Neuronal stem cell (in vitro differentiated cells): ENCODE data around the gene RBPJ.

ENCODE experiments used
- DNase-seq: peaks from one replicate; pipeline ENCODE4 v3.0.0-alpha.2; 2013; ENCODE audit warnings: low spot score
- H2AFZ ChIP-seq: one replicate; pipeline ENCODE4 v1.6.1; 2013; ENCODE audit warnings: mild to moderate bottlenecking, low read length, inconsistent platforms
- H2AK5ac ChIP-seq: 2 replicates; pipeline ENCODE4 v1.6.1; 2013; ENCODE audit warnings: low read depth, mild to moderate bottlenecking, inconsistent platforms, low read length, moderate library complexity, mixed read lengths
- H2BK120ac ChIP-seq: 2 replicates; pipeline ENCODE4 v1.6.1; 2013; ENCODE audit warnings: low read depth, mild to moderate bottlenecking, inconsistent platforms, low read length, moderate library complexity, mixed read lengths
- H2BK12ac ChIP-seq: one replicate; pipeline ENCODE4 v1.6.1; 2013; ENCODE audit warnings: low read length, inconsistent platforms
- H2BK15ac ChIP-seq: 2 replicates; pipeline ENCODE4 v1.6.1; 2013; ENCODE audit warnings: mild to moderate bottlenecking, low read length, inconsistent platforms, mixed read lengths
- H2BK5ac ChIP-seq: one replicate; pipeline ENCODE4 v1.6.1; 2013; ENCODE audit warnings: inconsistent platforms, mild to moderate bottlenecking, low read length, moderate library complexity
- H3K14ac ChIP-seq: one replicate; pipeline ENCODE4 v1.6.1; 2013; ENCODE audit warnings: low read length, inconsistent platforms
- H3K18ac ChIP-seq: 2 replicates; pipeline ENCODE4 v1.6.1; 2013; ENCODE audit warnings: low read length, inconsistent platforms
- H3K23ac ChIP-seq: 2 replicates; pipeline ENCODE4 v1.6.1; 2013; ENCODE audit warnings: low read depth, mild to moderate bottlenecking, mixed read lengths, low read length, inconsistent platforms; ENCODE audit not compliant: poor library complexity
- H3K27ac ChIP-seq: replicated peaks from 3 replicates; pipeline ENCODE4 v1.5.1; 2013; ENCODE audit warnings: low read length, inconsistent platforms
- H3K27me3 ChIP-seq, 3 experiments: 2 replicates each; pipeline ENCODE4 v1.6.1; 2013; ENCODE audit warnings: low read length in 3 of 3, mild to moderate bottlenecking in 2 of 3, inconsistent platforms in 1 of 3, low read depth in 1 of 3, mixed read lengths in 1 of 3, moderate library complexity in 1 of 3; ENCODE audit not compliant: control insufficient read depth in 3 of 3, insufficient read depth in 3 of 3
- H3K36me3 ChIP-seq, 2 donors: replicated peaks in 1 of 2; 2 replicates each; pipeline ENCODE4 v1.6.1; 2013; ENCODE audit warnings: low read length in 2 of 2; ENCODE audit not compliant: control insufficient read depth in 2 of 2, insufficient read depth in 2 of 2
- H3K4ac ChIP-seq: 2 replicates; pipeline ENCODE4 v1.6.1; 2013; ENCODE audit warnings: inconsistent platforms, mild to moderate bottlenecking, low read length, moderate library complexity
- H3K4me1 ChIP-seq, 2 donors: 1 replicate in 1 of 2; 2 replicates in 1 of 2; pipeline ENCODE4 v1.6.1; 2013; ENCODE audit warnings: low read length in 2 of 2, low read depth in 1 of 2; ENCODE audit not compliant: control insufficient read depth in 2 of 2, insufficient read depth in 1 of 2
- H3K4me2 ChIP-seq: one replicate; pipeline ENCODE4 v1.6.1; 2013; ENCODE audit warnings: mild to moderate bottlenecking, low read length, inconsistent platforms; ENCODE audit not compliant: insufficient read depth, poor library complexity, severe bottlenecking
- H3K4me3 ChIP-seq, 2 donors: 2 replicates each; pipeline ENCODE4 v1.5.1; 2013; ENCODE audit warnings: low read length in 2 of 2, mild to moderate bottlenecking in 2 of 2, inconsistent platforms in 1 of 2, moderate library complexity in 1 of 2
- H3K79me1 ChIP-seq: one replicate; pipeline ENCODE4 v1.6.1; 2013; ENCODE audit warnings: low read depth, mild to moderate bottlenecking, inconsistent platforms, low read length, moderate library complexity
- H3K9ac ChIP-seq: one replicate; pipeline ENCODE4 v1.6.1; 2013; ENCODE audit warnings: mild to moderate bottlenecking, low read depth, low read length, inconsistent platforms; ENCODE audit not compliant: poor library complexity
- H3K9me3 ChIP-seq, 2 donors: replicated peaks in 1 of 2; 2 replicates each; pipeline versions ENCODE3 to v1.6.1; 2013; ENCODE audit warnings: low read length in 2 of 2, mild to moderate bottlenecking in 2 of 2, inconsistent platforms in 1 of 2, low read depth in 1 of 2, mixed read lengths in 1 of 2, moderate library complexity in 1 of 2; ENCODE audit not compliant: control insufficient read depth in 2 of 2, insufficient read depth in 1 of 2
- H4K8ac ChIP-seq: one replicate; pipeline ENCODE4 v1.6.1; 2013; ENCODE audit warnings: low read depth, mild to moderate bottlenecking, inconsistent platforms, low read length, moderate library complexity
- H4K91ac ChIP-seq: one replicate; pipeline ENCODE4 v1.6.1; 2013; ENCODE audit warnings: low read length, low read depth, mild to moderate bottlenecking, inconsistent platforms; ENCODE audit not compliant: poor library complexity
- WGBS, 2 donors: extraction: QIAGEN DNeasy Blood & Tissue Kit; methylation state at CpG; one replicate each; pipeline ENCODE4 v1.1.7; 2013; ENCODE audit warnings: missing lambda C conversion rate in 2 of 2, mixed read lengths in 1 of 2; ENCODE audit not compliant: insufficient read length in 2 of 2, insufficient replicate concordance in 1 of 2; ENCODE audit errors: extremely low coverage in 2 of 2; 5-methylcytosine and 5-hydroxymethylcytosine counted together

Gene RBPJ

DNA sequence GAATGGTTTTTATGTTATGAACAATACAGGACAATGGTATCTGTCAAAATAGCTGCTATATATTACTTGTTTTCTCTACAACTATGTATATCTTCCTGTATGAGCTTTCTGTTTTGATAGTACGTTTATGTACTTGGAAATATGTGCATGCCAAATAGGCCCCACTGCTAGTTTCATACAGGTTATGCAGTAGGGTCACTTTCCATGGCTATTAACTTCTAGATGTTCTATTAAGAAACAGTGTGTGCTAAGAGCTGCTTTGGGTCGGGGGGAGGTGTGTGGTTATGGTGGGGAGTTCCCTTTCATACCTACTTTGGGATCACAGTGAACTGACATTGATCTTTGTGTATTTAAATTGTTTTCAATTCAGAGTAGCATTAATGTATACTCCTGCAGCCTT, 30.9 kb downstream of the RBPJ start:
- Histone ChIP-seq H2AFZ (no peak overlapping the region), H4K91ac (no peak overlapping the region), H3K23ac (no peak overlapping the region), H3K4ac (no peak overlapping the region), H2BK5ac (no peak overlapping the region), H3K27me3 (no peaks in the 10 kb centered on the region), H4K8ac (no peak overlapping the region), H3K14ac (no peak overlapping the region), H2AK5ac (no peak overlapping the region), H2BK12ac (no peak overlapping the region), H3K4me1 (no peaks in the 10 kb centered on the region), H3K9ac (no peak overlapping the region), H3K79me1 (peaks cover 8% of the 10 kb centered on the region), H3K36me3 (no peaks in the 10 kb centered on the region), H3K9me3 (no peaks in the 10 kb centered on the region), H3K4me3 (no peak overlapping the region), H3K27ac (no peak overlapping the region), H2BK15ac (no peak overlapping the region), H3K18ac (no peak overlapping the region), H2BK120ac (no peak overlapping the region), H3K4me2 (no peak overlapping the region)
- WGBS, 2 donors, result no CpG with 5 or more reads among the region's 2 CpGs
- no peak for DNase-seq

DNA sequence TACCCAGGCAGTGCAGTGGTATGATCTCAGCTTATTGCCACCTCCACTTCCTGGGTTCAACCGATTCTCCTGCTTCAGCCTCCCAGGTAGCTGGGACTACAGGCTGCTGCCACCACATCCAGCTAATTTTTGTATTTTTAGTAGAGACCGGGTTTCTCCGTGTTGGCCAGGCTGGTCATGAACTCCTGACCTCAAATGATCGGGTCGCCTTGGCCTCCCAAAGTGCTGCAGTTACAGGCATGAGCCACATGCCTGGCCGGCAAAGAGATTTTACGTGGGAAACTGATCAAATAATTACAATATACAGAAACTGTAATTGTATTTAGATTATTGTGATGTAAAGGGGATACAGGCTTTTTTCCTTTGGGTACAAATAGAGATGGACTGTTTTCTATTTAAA, 33.7 kb downstream of the RBPJ start:
- no peak overlapping the region for H3K4me2 ChIP-seq

DNA sequence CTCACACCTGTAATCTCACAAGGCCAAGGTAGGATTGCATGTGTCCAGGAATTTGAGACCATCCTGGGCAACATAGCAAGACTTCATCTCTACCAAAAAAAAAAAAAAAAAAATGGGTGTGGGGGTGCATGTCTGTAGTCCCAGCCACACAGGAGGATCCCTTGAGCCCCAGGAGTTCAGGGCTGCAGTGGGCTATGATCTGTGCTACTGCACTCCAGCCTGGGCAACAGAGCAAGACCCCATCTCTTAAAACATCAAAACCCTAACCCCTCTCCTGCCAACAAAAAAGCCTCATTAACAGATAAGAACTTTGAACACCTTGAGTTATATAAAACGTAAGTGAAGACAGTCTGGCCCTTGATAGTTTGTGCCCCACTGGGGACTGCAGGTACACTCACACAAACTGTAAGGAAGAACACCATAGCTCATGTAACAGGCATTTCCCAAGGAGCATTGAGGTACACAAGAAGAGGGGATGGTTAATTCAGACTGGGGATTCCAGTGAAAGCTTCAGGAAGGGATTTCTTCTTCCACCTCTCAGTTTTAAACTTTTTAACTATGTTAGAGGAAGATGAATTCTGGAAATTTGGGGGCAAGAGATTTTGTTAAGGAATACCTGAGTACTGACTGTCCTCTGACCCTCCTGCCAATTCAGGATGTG, 34.7 kb downstream of the RBPJ start:
- no CpG with 5 or more reads among the region's 1 CpG for WGBS, 2 donors
- no peak for DNase-seq
- no peaks in the 10 kb centered on the region for H3K9me3 ChIP-seq

More for the DNA sequence above, 33.7 kb downstream of the RBPJ start:
- Histone ChIP-seq H3K4me1 (no peaks in the 10 kb centered on the region), H2BK120ac (no peak overlapping the region), H3K9ac (no peak overlapping the region), H3K36me3 (no peaks in the 10 kb centered on the region), H2BK15ac (no peak overlapping the region), H3K23ac (no peak overlapping the region), H3K4me3 (no peak overlapping the region), H2BK12ac (no peak overlapping the region), H2AK5ac (no peak overlapping the region), H4K8ac (no peak overlapping the region), H3K79me1 (peaks cover 6% of the 10 kb centered on the region), H3K14ac (no peak overlapping the region), H3K27me3 (no peaks in the 10 kb centered on the region), H2AFZ (no peak overlapping the region), H3K4ac (no peak overlapping the region), H3K18ac (no peak overlapping the region), H4K91ac (no peak overlapping the region), H3K27ac (no peak overlapping the region), H3K9me3 (no peaks in the 10 kb centered on the region), H2BK5ac (no peak overlapping the region)
- WGBS, 2 donors, result no CpG with 5 or more reads among the region's 7 CpGs
- no peak for DNase-seq

DNA sequence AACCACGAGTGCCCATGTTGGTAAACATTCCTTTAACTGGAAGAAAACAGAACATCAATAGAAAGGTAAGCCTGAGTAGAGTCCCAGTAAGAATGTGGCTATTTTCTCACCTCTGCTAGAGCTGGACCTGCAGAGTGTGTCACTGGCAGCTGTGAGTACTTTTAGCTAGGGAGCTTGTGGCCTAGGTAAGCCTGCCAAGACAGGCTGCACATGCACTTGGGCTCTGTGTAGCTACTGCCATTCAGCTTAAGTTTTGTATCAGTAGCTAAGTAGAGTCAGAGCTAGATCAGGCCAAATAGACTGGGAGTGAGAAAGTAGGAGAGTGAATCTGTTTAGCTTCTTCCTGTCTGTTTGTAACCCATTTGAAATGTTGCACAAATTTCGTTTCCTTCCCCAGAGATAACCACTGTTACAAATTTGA, 35.3 kb downstream of the RBPJ start:
- no peak overlapping the region for H2BK12ac ChIP-seq
- H3K79me1 ChIP-seq, result peaks cover 8% of the 10 kb centered on the region
- H3K27ac ChIP-seq, result no peak overlapping the region
- DNase-seq, result no peak
- H3K4me3 ChIP-seq, result no peak overlapping the region
- no peaks in the 10 kb centered on the region for H3K36me3 ChIP-seq
- H2BK15ac ChIP-seq, result no peak overlapping the region
- no peak overlapping the region for H3K23ac ChIP-seq
- no peak overlapping the region for H3K4me2 ChIP-seq
- no peak overlapping the region for H4K8ac ChIP-seq
- no peak overlapping the region for H4K91ac ChIP-seq
- no peak overlapping the region for H2BK5ac ChIP-seq
- H3K18ac ChIP-seq, result no peak overlapping the region
- no peaks in the 10 kb centered on the region for H3K9me3 ChIP-seq
- no peak overlapping the region for H2AK5ac ChIP-seq
- no peaks in the 10 kb centered on the region for H3K4me1 ChIP-seq
- H2AFZ ChIP-seq, result no peak overlapping the region
- H3K14ac ChIP-seq, result no peak overlapping the region
- no peaks in the 10 kb centered on the region for H3K27me3 ChIP-seq
- no peak overlapping the region for H2BK120ac ChIP-seq
- H3K9ac ChIP-seq, result no peak overlapping the region
- no peak overlapping the region for H3K4ac ChIP-seq
- no CpG with 5 or more reads among the region's 2 CpGs for WGBS, 2 donors

More for the DNA sequence above, 34.7 kb downstream of the RBPJ start:
- H3K4me1 ChIP-seq, result no peaks in the 10 kb centered on the region
- H2BK12ac ChIP-seq, result no peak overlapping the region
- H2AFZ ChIP-seq, result no peak overlapping the region
- H2AK5ac ChIP-seq, result no peak overlapping the region
- H2BK5ac ChIP-seq, result no peak overlapping the region
- no peaks in the 10 kb centered on the region for H3K27me3 ChIP-seq
- H2BK120ac ChIP-seq, result no peak overlapping the region
- H3K9ac ChIP-seq, result no peak overlapping the region
- H3K18ac ChIP-seq, result no peak overlapping the region
- H4K8ac ChIP-seq, result no peak overlapping the region
- no peak overlapping the region for H4K91ac ChIP-seq
- H3K79me1 ChIP-seq, result peaks cover 8% of the 10 kb centered on the region
- H3K23ac ChIP-seq, result no peak overlapping the region
- no peak overlapping the region for H3K27ac ChIP-seq
- H3K4me2 ChIP-seq, result no peak overlapping the region
- H3K14ac ChIP-seq, result no peak overlapping the region
- H3K36me3 ChIP-seq, result no peaks in the 10 kb centered on the region
- H3K4ac ChIP-seq, result no peak overlapping the region
- H2BK15ac ChIP-seq, result no peak overlapping the region
- no peak overlapping the region for H3K4me3 ChIP-seq
